HCT116 (cell line): ENCODE results near the gene AMBRA1. TPM values are rescaled to one million over a fixed set of nuclear protein-coding genes. Genes with fewer than 3 reads are reported as not detected.

Experiments
- ATAC-seq: fragments of 200-7000 bp; cut with Tn5 transposase; 2 replicates; pipeline ENCODE4 v1.9.1; 2020; ENCODE audit warnings: mild to moderate bottlenecking, moderate library complexity
- BruUV-seq: library from RNA; stranded (reverse); fragments of 400-500 nt; replicated peaks from 2 replicates; lab custom pipeline; 2021; lab: Mats Ljungman, UMichigan
- CTCF ChIA-PET: fragments of 300-600 bp; sonication (Branson Sonifier 250); formaldehyde crosslinking; loops from one replicate; lab custom pipeline; 2021; ENCODE audit warnings: antibody characterized with exemption; lab: Charles Lee
- POLR2A ChIA-PET: fragments of 300-600, 350-600 bp; sonication (Branson Sonifier 250); formaldehyde crosslinking; loops from one replicate; lab custom pipeline; 2021; ENCODE audit warnings: antibody characterized with exemption; lab: Charles Lee
- RAD21 ChIA-PET, 2 experiments: fragments of 300-600 bp; sonication (Branson Sonifier 250); formaldehyde crosslinking; loops; one replicate each; lab custom pipeline; 2023; ENCODE audit warnings: low total read pairs in 2 of 2; ENCODE audit not compliant: uncharacterized antibody in 2 of 2, unreplicated experiment in 2 of 2, low non-redundant PET in 1 of 2; lab: Charles Lee
- DNase-seq: peaks from one replicate; pipeline ENCODE4 v3.0.0-alpha.2; 2010; ENCODE audit warnings: low read depth, low spot score
- H2AFZ ChIP-seq: fragments of 200-600 bp; shearing (Covaris generic), sonication (generic); 2 replicates; pipeline ENCODE4 v1.6.1; 2017; ENCODE audit warnings: low read depth, mixed run types, mixed read lengths, antibody characterized with exemption, low read length; ENCODE audit not compliant: poor library complexity, severe bottlenecking
- H3K27ac ChIP-seq: 2 replicates; pipeline ENCODE4 v1.5.1; 2012; ENCODE audit warnings: low read depth, low read length
- H3K27me3 ChIP-seq: fragments of 200-600 bp; sonication (generic); 2 replicates; pipeline ENCODE4 v1.6.1; 2016; ENCODE audit warnings: mixed run types, low read length, mixed read lengths; ENCODE audit not compliant: insufficient read depth
- H3K36me3 ChIP-seq, 2 experiments: fragments of 200-500 bp in 1 of 2; fragments of 200-600 bp in 1 of 2; sonication (Bioruptor generic) in 1 of 2; sonication (generic) in 1 of 2; 2 replicates each; pipeline versions ENCODE4 v1.5.1 to v1.6.1; 2014 to 2016; ENCODE audit warnings: low read length in 2 of 2, inconsistent platforms in 1 of 2, mixed read lengths in 1 of 2, mixed run types in 1 of 2; ENCODE audit not compliant: insufficient read depth in 2 of 2, control insufficient read depth in 1 of 2
- H3K4me1 ChIP-seq, 2 experiments: fragments of 200-600 bp in 1 of 2; sonication (generic) in 1 of 2; 2 replicates each; pipeline versions ENCODE4 v1.5.1 to v1.6.1; 2012 to 2017; ENCODE audit warnings: low read length in 2 of 2, inconsistent platforms in 1 of 2, mild to moderate bottlenecking in 1 of 2, mixed read lengths in 1 of 2, mixed run types in 1 of 2, moderate library complexity in 1 of 2; ENCODE audit not compliant: insufficient read depth in 2 of 2, control insufficient read depth in 1 of 2
- H3K4me2 ChIP-seq: fragments of 200-600 bp; sonication (generic); 2 replicates; pipeline ENCODE4 v1.6.1; 2017; ENCODE audit warnings: mixed run types, low read length, mixed read lengths
- H3K4me3 ChIP-seq, 2 experiments: fragments of 200-600 bp in 1 of 2; sonication (generic) in 1 of 2; replicated peaks in 1 of 2; 2 replicates each; pipeline ENCODE4 v1.5.1; 2011 to 2016; ENCODE audit warnings: low read length in 2 of 2, control low read depth in 1 of 2, low read depth in 1 of 2, mild to moderate bottlenecking in 1 of 2, mixed read lengths in 1 of 2, mixed run types in 1 of 2
- H3K79me2 ChIP-seq: fragments of 200-600 bp; sonication (generic); 2 replicates; pipeline ENCODE4 v1.6.1; 2017; ENCODE audit warnings: mild to moderate bottlenecking, mixed run types, low read length, moderate library complexity, mixed read lengths; ENCODE audit not compliant: insufficient read depth
- H3K9ac ChIP-seq: fragments of 200-600 bp; sonication (generic); 2 replicates; pipeline ENCODE4 v1.6.1; 2016; ENCODE audit warnings: low read length, mixed read lengths
- H3K9me2 ChIP-seq: fragments of 200-600 bp; sonication (generic), shearing (Covaris generic); 2 replicates; pipeline ENCODE4 v1.6.1; 2017; ENCODE audit warnings: mixed run types, mild to moderate bottlenecking, moderate library complexity; ENCODE audit not compliant: insufficient read depth
- H3K9me3 ChIP-seq, 2 experiments: fragments of 200-500 bp in 1 of 2; fragments of 200-600 bp in 1 of 2; sonication (Bioruptor generic) in 1 of 2; sonication (generic) in 1 of 2; 2 replicates each; pipeline ENCODE4 v1.6.1; 2014 to 2017; ENCODE audit warnings: low read length in 2 of 2, mixed read lengths in 2 of 2, inconsistent platforms in 1 of 2, low read depth in 1 of 2, mild to moderate bottlenecking in 1 of 2, mixed run types in 1 of 2, moderate library complexity in 1 of 2; ENCODE audit not compliant: control insufficient read depth in 1 of 2, insufficient read depth in 1 of 2
- H4K20me1 ChIP-seq: fragments of 200-600 bp; sonication (generic), shearing (Covaris generic); 2 replicates; pipeline ENCODE4 v1.6.1; 2017; ENCODE audit warnings: mixed run types, mild to moderate bottlenecking, moderate library complexity; ENCODE audit not compliant: insufficient read depth
- CBX3 ChIP-seq: IDR thresholded peaks from 2 replicates; pipeline ENCODE4 v1.6.1; 2012; ENCODE audit warnings: low read depth
- CEBPB ChIP-seq: IDR thresholded peaks from 2 replicates; pipeline ENCODE4 v1.6.1; 2012; ENCODE audit warnings: low read depth
- ELF1 ChIP-seq: IDR thresholded peaks from 2 replicates; pipeline ENCODE4 v1.6.1; 2012; ENCODE audit warnings: low read depth, borderline replicate concordance
- EZH2phosphoT487 ChIP-seq: fragments of 200-600 bp; IDR thresholded peaks from 2 replicates; pipeline ENCODE4 v1.6.1; 2018; ENCODE audit warnings: antibody characterized with exemption, borderline replicate concordance
- FOSL1 ChIP-seq: IDR thresholded peaks from 2 replicates; pipeline ENCODE4 v1.6.1; 2012; ENCODE audit warnings: low read depth
- JUND ChIP-seq: IDR thresholded peaks from 2 replicates; pipeline ENCODE4 v1.6.1; 2012
- POLR2A ChIP-seq: IDR thresholded peaks from 2 replicates; pipeline ENCODE4 v1.7.0; 2011; ENCODE audit warnings: borderline replicate concordance; ENCODE audit not compliant: insufficient read depth, insufficient read length; ENCODE audit errors: extremely low read depth
- SP1 ChIP-seq: IDR thresholded peaks from 2 replicates; pipeline ENCODE4 v1.6.1; 2012; ENCODE audit warnings: low read depth
- SRF ChIP-seq: IDR thresholded peaks from 2 replicates; pipeline ENCODE4 v1.6.1; 2012; ENCODE audit warnings: low read depth
- TCF7L2 ChIP-seq: IDR thresholded peaks from 2 replicates; pipeline ENCODE4 v1.7.0; 2011; ENCODE audit warnings: borderline replicate concordance, inconsistent platforms; ENCODE audit not compliant: insufficient read depth, insufficient read length; ENCODE audit errors: extremely low read depth
- ZNF274 ChIP-seq: fragments of 200-500 bp; sonication (Bioruptor generic); IDR thresholded peaks from 2 replicates; pipeline ENCODE4 v1.6.1; 2014; ENCODE audit warnings: mild to moderate bottlenecking, low read depth, low read length, inconsistent platforms
- intact Hi-C: fragments of 100-400 bp; cut with micrococcal nuclease; formaldehyde crosslinking; loops from 2 replicates; pipeline ENCODE4 v1.10.0; 2022
- total RNA-seq: library from RNA; stranded (reverse); gene quantifications from one replicate; pipeline ENCODE4 v1.2.1, GENCODE V29; 2021; ENCODE audit not compliant: unreplicated experiment
- TF ChIP-seq, protein P1 (sequence below): IDR thresholded peaks from 2 replicates; pipeline ENCODE4 v1.6.1; 2012
- TF ChIP-seq, protein P2 (sequence below): IDR thresholded peaks from 2 replicates; pipeline ENCODE4 v1.6.1; 2011; ENCODE audit warnings: mild to moderate bottlenecking, low read length, moderate library complexity; ENCODE audit not compliant: insufficient replicate concordance; ENCODE audit errors: extremely low read depth

AMBRA1 gene
- total RNA-seq, 1 experiment from 2014 or later: 22.7 TPM

DNA sequence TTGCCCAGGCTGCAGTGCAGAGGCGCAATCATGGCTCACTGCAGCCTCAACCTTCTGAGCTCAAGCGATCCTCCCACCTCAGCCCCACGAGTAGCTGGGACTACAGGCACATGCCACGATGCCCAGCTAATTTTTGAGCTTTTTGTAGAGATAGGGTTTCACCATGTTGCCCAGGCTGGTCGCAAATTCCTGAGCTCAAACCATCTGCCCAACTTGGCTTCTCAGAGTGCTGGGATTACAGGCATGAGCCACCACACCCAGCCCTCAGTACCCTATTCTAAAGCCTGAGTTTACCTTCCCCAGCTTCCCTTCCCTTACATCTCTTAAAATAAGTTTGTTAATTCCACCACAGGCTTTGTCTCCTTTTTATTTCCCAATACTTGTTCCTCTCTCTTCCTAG lies 59.1 kb downstream of the AMBRA1 start:
- no peaks in the 10 kb centered on the region; the same call in 1 of the 2 replicates for H4K20me1 ChIP-seq
- CTCF ChIA-PET: interaction anchor here (0.9 kb wide), 1 partner anchor 45 kb away, joined by 3 read pairs; no protein-coding TSS in a partner anchor

More for the DNA sequence above, 59.1 kb downstream of the AMBRA1 start:
- no peak overlapping the region for H3K4me3 ChIP-seq
- no peaks in the 10 kb centered on the region for H3K27me3 ChIP-seq
- no peak for DNase-seq
- peaks cover 69% of the 10 kb centered on the region for H3K79me2 ChIP-seq
- peaks cover 0 to 7% of the 10 kb centered on the region in 2 experiments; a peak in 1 of 4 replicates for H3K4me1 ChIP-seq
- ATAC-seq: no peak
- no peaks in the 10 kb centered on the region for H3K9me2 ChIP-seq
- no peak overlapping the region for H2AFZ ChIP-seq
- no peaks in the 10 kb centered on the region for H3K9me3 ChIP-seq
- no TSS peak for BruUV-seq
- intact Hi-C loops: loop anchor here (5.0 kb wide), 1 partner anchor 292 kb away; no protein-coding TSS in a partner anchor
- no peak for TF ChIP-seq ELF1
- no peak for TF ChIP-seq TCF7L2
- no peak for TF ChIP-seq EZH2phosphoT487
- no peak for TF ChIP-seq SP1
- TF ChIP-seq CEBPB: no peak
- no peak for TF ChIP-seq POLR2A
- TF ChIP-seq CBX3: no peak
- TF ChIP-seq ZNF274: no peak
- TF ChIP-seq, protein P1, sequence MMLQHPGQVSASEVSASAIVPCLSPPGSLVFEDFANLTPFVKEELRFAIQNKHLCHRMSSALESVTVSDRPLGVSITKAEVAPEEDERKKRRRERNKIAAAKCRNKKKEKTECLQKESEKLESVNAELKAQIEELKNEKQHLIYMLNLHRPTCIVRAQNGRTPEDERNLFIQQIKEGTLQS: no peak
- no peak for TF ChIP-seq SRF
- TF ChIP-seq, protein P2, sequence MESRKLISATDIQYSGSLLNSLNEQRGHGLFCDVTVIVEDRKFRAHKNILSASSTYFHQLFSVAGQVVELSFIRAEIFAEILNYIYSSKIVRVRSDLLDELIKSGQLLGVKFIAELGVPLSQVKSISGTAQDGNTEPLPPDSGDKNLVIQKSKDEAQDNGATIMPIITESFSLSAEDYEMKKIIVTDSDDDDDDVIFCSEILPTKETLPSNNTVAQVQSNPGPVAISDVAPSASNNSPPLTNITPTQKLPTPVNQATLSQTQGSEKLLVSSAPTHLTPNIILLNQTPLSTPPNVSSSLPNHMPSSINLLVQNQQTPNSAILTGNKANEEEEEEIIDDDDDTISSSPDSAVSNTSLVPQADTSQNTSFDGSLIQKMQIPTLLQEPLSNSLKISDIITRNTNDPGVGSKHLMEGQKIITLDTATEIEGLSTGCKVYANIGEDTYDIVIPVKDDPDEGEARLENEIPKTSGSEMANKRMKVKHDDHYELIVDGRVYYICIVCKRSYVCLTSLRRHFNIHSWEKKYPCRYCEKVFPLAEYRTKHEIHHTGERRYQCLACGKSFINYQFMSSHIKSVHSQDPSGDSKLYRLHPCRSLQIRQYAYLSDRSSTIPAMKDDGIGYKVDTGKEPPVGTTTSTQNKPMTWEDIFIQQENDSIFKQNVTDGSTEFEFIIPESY: no peak
- TF ChIP-seq FOSL1: no peak
- no peak for TF ChIP-seq JUND
- ChIA-PET POLR2A (no interaction called here), RAD21 (no interaction called here)
- H3K9ac ChIP-seq: no peak overlapping the region
- H3K4me2 ChIP-seq: no peak overlapping the region
- no peak overlapping the region for H3K27ac ChIP-seq
- no peaks in the 10 kb centered on the region for H3K36me3 ChIP-seq
